Aorta (tissue), 5 donors: ENCODE measurements around the gene ZNF862. TPM values are rescaled to one million over a fixed set of nuclear protein-coding genes. Genes with fewer than 3 reads are reported as not detected.

Experiments used
- ATAC-seq: fragments of 200-7000 bp; cut with Tn5 transposase; one replicate; pipeline ENCODE4 v1.9.1; 2022; ENCODE audit warnings: moderate library complexity; ENCODE audit not compliant: low FRiP score
- DNase-seq, 2 donors: peaks; one replicate each; pipeline ENCODE4 v3.0.0-alpha.2; 2020
- H3K27ac ChIP-seq, 2 donors: one replicate each; pipeline ENCODE4 v1.5.1; 2013; ENCODE audit warnings: low read length in 2 of 2, mild to moderate bottlenecking in 2 of 2, moderate library complexity in 2 of 2, control low read depth in 1 of 2, inconsistent platforms in 1 of 2, low read depth in 1 of 2
- H3K27me3 ChIP-seq, 2 donors: one replicate each; pipeline ENCODE4 v1.6.1; 2013; ENCODE audit warnings: control low read depth in 1 of 2, low read length in 1 of 2, mild to moderate bottlenecking in 1 of 2, moderate library complexity in 1 of 2; ENCODE audit not compliant: insufficient read depth in 2 of 2, control insufficient read depth in 1 of 2
- H3K36me3 ChIP-seq, 2 donors: one replicate each; pipeline ENCODE4 v1.6.1; 2013; ENCODE audit warnings: control low read depth in 1 of 2, low read length in 1 of 2, mild to moderate bottlenecking in 1 of 2; ENCODE audit not compliant: insufficient read depth in 2 of 2, control insufficient read depth in 1 of 2
- H3K4me1 ChIP-seq, 2 donors: one replicate each; pipeline ENCODE4 v1.6.1; 2013; ENCODE audit warnings: low read length in 2 of 2, control low read depth in 1 of 2, mild to moderate bottlenecking in 1 of 2, moderate library complexity in 1 of 2; ENCODE audit not compliant: insufficient read depth in 2 of 2, control insufficient read depth in 1 of 2
- H3K4me3 ChIP-seq, 2 donors: one replicate each; pipeline ENCODE4 v1.5.1; 2013; ENCODE audit warnings: low read length in 2 of 2, control low read depth in 1 of 2, mild to moderate bottlenecking in 1 of 2
- H3K9me3 ChIP-seq: one replicate; pipeline ENCODE4 v1.6.1; 2013; ENCODE audit warnings: mild to moderate bottlenecking, low read length; ENCODE audit not compliant: control insufficient read depth
- WGBS, 2 donors: extraction: QIAGEN DNeasy Blood & Tissue Kit; methylation state at CpG; one replicate each; pipeline ENCODE4 v1.1.7; 2013; 5-methylcytosine and 5-hydroxymethylcytosine counted together
- intact Hi-C, 2 donors: fragments of 100-400 bp; cut with DNase I; formaldehyde crosslinking; loops; one replicate each; pipeline versions ENCODE4 v1.14.2 to v1.15.0; 2022
- polyA plus RNA-seq, 2 donors: library from polyadenylated mRNA; stranded (reverse); fragments of 200-250 nt; gene quantifications; one replicate each; pipeline ENCODE4 v1.2.3, GENCODE V29; 2013
- total RNA-seq, 2 donors: library from RNA; stranded (reverse); fragmentation: NEBNext Ultra II Directional; extraction: Animal tissue kit (Norgen Biotek cat#: 25700); gene quantifications; one replicate each; pipeline ENCODE4 v1.2.1, GENCODE V29; 2021
- donor health status: healthy with polysubstance abuse.
- donor health status: Bipolar disorder and iron deficiency.
- donor health status: DM: no; HTN: no; CAD: no.
- donor health status: DM: no; HTN: no; CAD: no.
- donor health status: DM: yes; HTN: yes; CAD: no.

Gene ZNF862
- total and polyA plus RNA-seq, 4 donors, result 2.9 to 30.1 (median 11.9) TPM

- ATAC-seq (no peak), DNase-seq (no peak)
- no peaks in the 10 kb centered on the region for H3K9me3 ChIP-seq
- intact Hi-C loops, result loop anchor here (2.0 to 10.0 kb wide), 4 partner anchors 35 to 531 kb away; partner anchors contain the start of genes ZNF467 (in 1 of the 2) and ZNF862 (in 1 of the 2)
- WGBS, 2 donors, result 6 to 9% methylated on average over 27 to 46 of the region's 46 CpGs
- H3K27ac ChIP-seq, result no peak overlapping the region
- H3K4me3 ChIP-seq, result peak overlapping the region; percentile 12 to 67
- H3K4me1 ChIP-seq, result no peaks in the 10 kb centered on the region
- no peaks in the 10 kb centered on the region for H3K36me3 ChIP-seq
- no peaks in the 10 kb centered on the region for H3K27me3 ChIP-seq
These were observed 35.9 kb downstream of the ZNF862 start for GRCh38 chr7:149873970-149874643.

DNA sequence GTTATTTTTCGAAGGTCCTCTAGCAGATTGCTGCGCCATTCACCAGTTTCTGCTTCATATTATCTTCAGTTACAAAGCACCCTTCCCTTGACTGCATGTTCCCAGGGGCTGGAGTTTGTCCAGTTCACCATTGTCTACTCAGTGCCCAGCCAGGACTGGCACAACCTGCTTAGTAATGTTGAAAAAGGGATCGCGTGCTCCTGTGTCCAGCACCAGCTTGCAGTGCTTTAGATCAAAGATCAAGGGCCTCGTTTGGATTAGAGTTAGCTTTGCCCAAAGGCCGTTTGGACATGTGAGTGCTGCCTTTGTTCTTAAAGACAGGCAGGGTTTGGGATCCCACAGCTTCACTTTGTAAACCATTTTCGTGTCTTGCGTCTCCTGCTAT lies 36.5 kb downstream of the ZNF862 start:
- H3K4me3 ChIP-seq, result no peak overlapping the region
- intact Hi-C loops, result loop anchor here (2.0 to 10.0 kb wide), 3 partner anchors 36 to 530 kb away; partner anchors contain the start of gene ZNF862 (in 1 of the 2)
- ATAC-seq (no peak), DNase-seq (no peak)
- H3K27me3 ChIP-seq, result no peaks in the 10 kb centered on the region
- no peaks in the 10 kb centered on the region for H3K36me3 ChIP-seq
- H3K9me3 ChIP-seq, result no peaks in the 10 kb centered on the region
- no peaks in the 10 kb centered on the region for H3K4me1 ChIP-seq
- H3K27ac ChIP-seq, result no peak overlapping the region
- 76 to 78% methylated on average over 8 of the region's 8 CpGs for WGBS, 2 donors

DNA sequence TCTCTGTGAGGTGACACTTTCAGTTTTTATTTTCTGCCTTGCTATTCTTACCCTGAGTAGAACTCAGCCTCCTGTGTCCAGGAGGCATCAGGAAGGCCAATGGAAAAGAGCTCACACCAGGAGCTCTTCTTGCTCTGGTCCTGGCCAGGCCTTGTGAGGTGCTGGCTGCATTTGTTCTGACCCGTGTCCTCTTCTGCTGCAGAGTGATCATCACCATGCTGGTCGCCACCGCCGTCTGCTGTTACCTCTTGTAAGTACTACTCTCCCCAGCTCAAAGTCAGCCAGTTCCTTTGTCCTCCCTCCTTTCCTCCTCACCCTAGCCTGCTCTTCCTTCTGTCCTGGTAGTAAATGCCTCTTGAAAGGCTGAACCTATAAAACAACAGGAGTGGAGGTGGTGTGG lies 37.2 kb downstream of the ZNF862 start:
- no peak for ATAC-seq
- Histone ChIP-seq H3K4me1 (no peaks in the 10 kb centered on the region), H3K27me3 (no peaks in the 10 kb centered on the region), H3K36me3 (no peaks in the 10 kb centered on the region), H3K9me3 (no peaks in the 10 kb centered on the region), H3K4me3 (no peak overlapping the region), H3K27ac (no peak overlapping the region)
- no peak for DNase-seq
- intact Hi-C loops, result loop anchor here (2.0 to 10.0 kb wide), 3 partner anchors 37 to 529 kb away; partner anchors contain the start of gene ZNF862 (in 1 of the 2)
- 97 to 100% methylated on average over 4 of the region's 4 CpGs for WGBS, 2 donors

GRCh38 chr7:149877890-149878522 lies 39.8 kb downstream of the ZNF862 start:
- DNase-seq, result no peak
- H3K36me3 ChIP-seq, result no peaks in the 10 kb centered on the region
- no peaks in the 10 kb centered on the region for H3K9me3 ChIP-seq
- H3K4me1 ChIP-seq, result no peaks in the 10 kb centered on the region
- intact Hi-C loops, result loop anchor here (10.0 kb wide), 2 partner anchors 253 to 527 kb away; a partner anchor contains a TSS
- H3K4me3 ChIP-seq, result no peak overlapping the region
- H3K27ac ChIP-seq, result no peak overlapping the region
- H3K27me3 ChIP-seq, result no peaks in the 10 kb centered on the region
- ATAC-seq, result no peak
- 87 to 93% methylated on average over 15 to 16 of the region's 16 CpGs for WGBS, 2 donors

DNA sequence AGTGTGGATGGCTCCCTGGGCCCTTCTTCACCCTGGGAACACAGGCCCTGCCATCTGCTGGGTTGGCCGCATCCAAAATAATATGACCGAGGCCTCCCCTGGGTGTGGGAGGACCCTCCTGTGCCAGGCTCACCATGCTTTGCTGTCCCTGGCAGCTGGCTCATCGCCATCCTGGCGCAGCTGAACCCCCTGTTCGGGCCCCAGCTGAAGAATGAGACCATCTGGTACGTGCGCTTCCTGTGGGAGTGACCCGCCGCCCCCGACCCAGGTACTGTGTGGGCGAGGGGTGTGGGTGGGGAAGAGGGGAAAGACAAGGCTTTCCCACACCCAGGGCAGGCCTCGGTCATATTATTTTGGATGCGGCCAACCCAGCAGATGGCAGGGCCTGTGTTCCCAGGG lies 40.3 kb downstream of the ZNF862 start:
- H3K4me1 ChIP-seq, result no peaks in the 10 kb centered on the region
- DNase-seq, result peak in 1 of 2 donors; percentile 68

DNA sequence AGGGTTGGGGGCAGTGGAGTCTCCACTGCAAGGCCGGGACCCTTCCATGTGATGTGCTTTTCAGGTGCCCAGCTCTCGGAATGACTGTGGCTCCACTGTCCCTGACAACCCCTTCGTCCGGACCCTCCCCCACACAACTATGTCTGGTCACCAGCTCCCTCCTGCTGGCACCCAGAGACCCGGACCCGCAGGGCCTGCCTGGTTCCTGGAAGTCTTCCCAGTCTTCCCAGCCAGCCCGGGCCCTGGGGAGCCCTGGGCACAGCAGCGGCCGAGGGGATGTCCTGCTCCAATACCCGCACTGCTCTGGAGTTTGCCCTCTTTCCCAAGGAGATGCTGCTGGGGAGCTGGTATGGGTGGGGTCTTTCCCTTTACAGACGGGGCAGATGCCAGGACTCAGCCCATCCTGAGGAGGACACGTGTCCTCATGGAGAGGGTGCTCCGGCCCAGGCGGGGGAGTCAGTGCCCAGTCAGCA lies 41.1 kb downstream of the ZNF862 start:
- intact Hi-C loops, result loop anchor here (10.0 kb wide), 2 partner anchors 255 to 525 kb away; a partner anchor contains a TSS
- DNase-seq, result peak in 1 of 2 donors; percentile 42
- Histone ChIP-seq H3K4me1 (no peaks in the 10 kb centered on the region), H3K4me3 (no peak overlapping the region), H3K36me3 (no peaks in the 10 kb centered on the region), H3K27ac (no peak overlapping the region), H3K9me3 (no peaks in the 10 kb centered on the region), H3K27me3 (no peaks in the 10 kb centered on the region)
- WGBS, 2 donors, result 67 to 71% methylated on average over 13 to 14 of the region's 14 CpGs
- ATAC-seq, result no peak

More for the DNA sequence above, 40.3 kb downstream of the ZNF862 start:
- Histone ChIP-seq H3K36me3 (no peaks in the 10 kb centered on the region), H3K27me3 (no peaks in the 10 kb centered on the region), H3K27ac (no peak overlapping the region), H3K9me3 (no peaks in the 10 kb centered on the region), H3K4me3 (no peak overlapping the region)
- ATAC-seq, result no peak
- intact Hi-C loops, result loop anchor here (10.0 kb wide), 2 partner anchors 254 to 526 kb away; a partner anchor contains a TSS
- 88 to 90% methylated on average over 12 to 13 of the region's 13 CpGs for WGBS, 2 donors

GRCh38 chr7:149879766-149880637 lies 41.8 kb downstream of the ZNF862 start:
- Histone ChIP-seq H3K27ac (no peak overlapping the region), H3K27me3 (no peaks in the 10 kb centered on the region), H3K36me3 (no peaks in the 10 kb centered on the region), H3K9me3 (no peaks in the 10 kb centered on the region), H3K4me1 (no peaks in the 10 kb centered on the region), H3K4me3 (no peak overlapping the region)
- intact Hi-C loops, result loop anchor here (10.0 kb wide), 3 partner anchors 255 to 525 kb away; a partner anchor contains a TSS
- ATAC-seq, result no peak
- WGBS, 2 donors, result 89 to 91% methylated on average over 14 to 16 of the region's 16 CpGs
- DNase-seq, result peak in 1 of 2 donors; percentile 62

DNA sequence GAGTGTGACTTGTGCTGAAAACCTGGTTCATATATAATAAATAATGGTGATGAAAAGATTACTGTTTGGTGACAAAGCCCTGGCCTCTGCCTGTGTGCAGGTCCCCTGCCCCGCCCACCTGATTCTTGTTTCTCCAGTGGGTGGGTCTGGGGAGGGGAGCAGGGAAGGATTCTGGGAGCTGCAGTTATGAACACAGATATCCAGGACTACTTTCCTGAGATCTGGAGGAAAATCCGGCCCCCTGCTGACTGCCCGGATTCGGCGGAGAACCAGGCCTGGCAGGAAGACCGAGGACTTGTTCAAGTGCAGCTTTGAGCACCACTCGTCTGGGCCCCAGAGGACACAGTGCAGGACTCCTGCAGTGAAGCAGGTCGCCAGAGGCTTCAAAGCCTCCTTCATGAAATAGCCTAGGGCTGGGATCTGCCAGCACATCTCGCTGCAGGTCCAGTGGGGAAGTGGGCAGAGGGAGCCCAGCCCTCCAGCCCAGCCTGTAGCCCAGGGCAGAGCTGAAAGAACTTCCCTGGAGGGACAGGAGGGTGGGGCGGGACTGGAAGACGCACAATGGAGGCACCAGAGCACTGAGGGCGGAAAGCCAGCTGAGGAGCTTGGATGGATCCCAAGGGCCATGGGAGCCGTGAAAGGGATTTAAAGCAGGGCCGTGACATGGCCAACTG lies 42.6 kb downstream of the ZNF862 start:
- WGBS, 2 donors, result 80 to 82% methylated on average over 14 of the region's 14 CpGs
- ATAC-seq (no peak), DNase-seq (peak in 1 of 2 donors; percentile 73)
- no peaks in the 10 kb centered on the region for H3K9me3 ChIP-seq
- intact Hi-C loops, result loop anchor here (10.0 kb wide), 1 partner anchor 394 kb away; no protein-coding TSS in a partner anchor
- H3K4me1 ChIP-seq, result no peaks in the 10 kb centered on the region
- no peak overlapping the region for H3K4me3 ChIP-seq
- no peaks in the 10 kb centered on the region for H3K27me3 ChIP-seq
- no peak overlapping the region for H3K27ac ChIP-seq
- no peaks in the 10 kb centered on the region for H3K36me3 ChIP-seq
